Pancreas (tissue), 10 donors: Measurements from ENCODE around the gene ZNF281. TPM values are rescaled to one million over a fixed set of nuclear protein-coding genes. Genes with fewer than 3 reads are reported as not detected.

Source experiments
- ATAC-seq, 4 donors: fragments of 200-7000 bp; cut with Tn5 transposase; one replicate each; pipeline versions ENCODE4 v1.8.0 to v1.9.1; 2020; ENCODE audit warnings: mild to moderate bottlenecking in 4 of 4, moderate library complexity in 4 of 4
- DNase-seq, 6 donors: peaks; one replicate each; pipeline ENCODE4 v3.0.0-alpha.2; 2020
- FAIRE-seq: peaks from 2 replicates; lab custom pipeline; 2012; peaks lifted over from hg19 to GRCh38; lab: Jason Lieb, UNC
- H3K27ac ChIP-seq, 4 donors: fragments of 200-600 bp; sonication (generic); 1 replicate in 3 of 4; 2 replicates in 1 of 4; pipeline versions ENCODE4 v1.5.0 to v1.8.0; 2020
- H3K27me3 ChIP-seq, 4 donors: fragments of 200-600 bp; one replicate each; pipeline ENCODE4 v1.8.0; 2021
- H3K36me3 ChIP-seq, 3 donors: fragments of 200-600 bp; sonication (generic) in 1 of 3; one replicate each; pipeline versions ENCODE4 v1.5.0 to v1.8.0; 2020 to 2021
- H3K4me1 ChIP-seq, 3 donors: fragments of 200-600 bp; one replicate each; pipeline ENCODE4 v1.8.0; 2021
- H3K4me3 ChIP-seq, 4 donors: fragments of 200-600 bp; sonication (generic) in 2 of 4; one replicate each; pipeline versions ENCODE4 v1.5.0 to v1.8.0; 2020 to 2021
- H3K9me3 ChIP-seq, 4 donors: fragments of 200-600 bp; one replicate each; pipeline ENCODE4 v1.8.0; 2021
- WGBS, 2 donors: extraction: QIAGEN DNeasy Blood & Tissue Kit; methylation state at CpG; one replicate each; pipeline ENCODE4 v1.1.7; 2013; 5-methylcytosine and 5-hydroxymethylcytosine counted together
- intact Hi-C, 3 donors: fragments of 100-400 bp; cut with DNase I; formaldehyde crosslinking; loops; one replicate each; pipeline versions ENCODE4 v1.11.1 to v1.14.2; 2022
- polyA plus RNA-seq, 2 donors: library from polyadenylated mRNA; stranded (reverse); fragments of 200-250 nt; gene quantifications; one replicate each; pipeline ENCODE4 v1.2.3, GENCODE V29; 2013
- total RNA-seq, 6 donors: library from RNA; stranded (reverse); fragmentation: NEBNext Ultra II Directional in 4 of 6; extraction: Animal tissue kit (Norgen Biotek cat#: 25700) in 4 of 6; gene quantifications; one replicate each; pipeline versions ENCODE4 v1.2.1 to v1.2.4, GENCODE V29; 2021 to 2023
- TF ChIP-seq, protein P1 (sequence below), 4 donors: fragments of 200-600 bp; sonication (generic) in 3 of 4; IDR thresholded peaks; one replicate each; pipeline versions ENCODE4 v1.5.0 to v1.8.0; 2021; ENCODE audit warnings: antibody characterized with exemption in 4 of 4
- donor health status: healthy with polysubstance abuse.
- donor health status: DM: no; HTN: no; CAD: no; lungs with moderate emphysema.
- donor health status: DM: no; HTN: no; CAD: no.
- donor health status: control.
- donor health status: control.
- donor health status: Bipolar disorder and iron deficiency.
- donor health status: DM: yes; HTN: yes; CAD: no.
- donor health status: DM: no; HTN: no; CAD: no.
- donor health status: DM: no; HTN: no; CAD: no.
- donor health status: DM: yes; HTN: yes; CAD: no.

Gene ZNF281
- total and polyA plus RNA-seq, 8 donors: 2.2 to 10.0 (median 4.0) TPM

DNA sequence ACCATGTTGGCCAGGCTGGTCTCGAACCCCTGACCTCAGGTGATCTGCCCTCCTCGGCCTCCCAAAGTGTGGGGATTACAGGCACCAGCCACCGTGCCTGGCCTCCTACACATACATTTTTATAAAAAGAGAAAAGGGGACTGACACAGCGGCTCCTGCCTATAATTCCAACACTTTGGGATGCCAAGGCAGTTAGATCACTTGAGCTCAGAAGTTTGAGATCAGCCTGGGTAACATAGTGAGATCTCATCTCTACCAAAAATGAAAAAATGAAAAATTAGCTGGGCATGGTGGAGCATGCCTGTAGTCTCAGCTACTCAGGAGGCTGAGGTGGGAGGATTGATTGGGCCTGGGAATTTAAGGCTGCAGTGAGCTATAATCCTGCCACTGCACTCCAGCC, 23.4 kb downstream of the ZNF281 start:
- ATAC-seq (no peak), FAIRE-seq (no peak), DNase-seq (no peak)
- H3K27ac ChIP-seq: no peak overlapping the region
- no peaks in the 10 kb centered on the region for H3K27me3 ChIP-seq
- WGBS, 2 donors: 90 to 93% methylated on average over 4 of the region's 4 CpGs
- H3K4me3 ChIP-seq: no peak overlapping the region
- H3K36me3 ChIP-seq: no peaks in the 10 kb centered on the region
- no peaks in the 10 kb centered on the region for H3K9me3 ChIP-seq
- TF ChIP-seq, protein P1, sequence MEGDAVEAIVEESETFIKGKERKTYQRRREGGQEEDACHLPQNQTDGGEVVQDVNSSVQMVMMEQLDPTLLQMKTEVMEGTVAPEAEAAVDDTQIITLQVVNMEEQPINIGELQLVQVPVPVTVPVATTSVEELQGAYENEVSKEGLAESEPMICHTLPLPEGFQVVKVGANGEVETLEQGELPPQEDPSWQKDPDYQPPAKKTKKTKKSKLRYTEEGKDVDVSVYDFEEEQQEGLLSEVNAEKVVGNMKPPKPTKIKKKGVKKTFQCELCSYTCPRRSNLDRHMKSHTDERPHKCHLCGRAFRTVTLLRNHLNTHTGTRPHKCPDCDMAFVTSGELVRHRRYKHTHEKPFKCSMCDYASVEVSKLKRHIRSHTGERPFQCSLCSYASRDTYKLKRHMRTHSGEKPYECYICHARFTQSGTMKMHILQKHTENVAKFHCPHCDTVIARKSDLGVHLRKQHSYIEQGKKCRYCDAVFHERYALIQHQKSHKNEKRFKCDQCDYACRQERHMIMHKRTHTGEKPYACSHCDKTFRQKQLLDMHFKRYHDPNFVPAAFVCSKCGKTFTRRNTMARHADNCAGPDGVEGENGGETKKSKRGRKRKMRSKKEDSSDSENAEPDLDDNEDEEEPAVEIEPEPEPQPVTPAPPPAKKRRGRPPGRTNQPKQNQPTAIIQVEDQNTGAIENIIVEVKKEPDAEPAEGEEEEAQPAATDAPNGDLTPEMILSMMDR (IDR thresholded peaks at IDR 0.05): no peak
- intact Hi-C loops: no loop called here
- no peaks in the 10 kb centered on the region for H3K4me1 ChIP-seq

DNA sequence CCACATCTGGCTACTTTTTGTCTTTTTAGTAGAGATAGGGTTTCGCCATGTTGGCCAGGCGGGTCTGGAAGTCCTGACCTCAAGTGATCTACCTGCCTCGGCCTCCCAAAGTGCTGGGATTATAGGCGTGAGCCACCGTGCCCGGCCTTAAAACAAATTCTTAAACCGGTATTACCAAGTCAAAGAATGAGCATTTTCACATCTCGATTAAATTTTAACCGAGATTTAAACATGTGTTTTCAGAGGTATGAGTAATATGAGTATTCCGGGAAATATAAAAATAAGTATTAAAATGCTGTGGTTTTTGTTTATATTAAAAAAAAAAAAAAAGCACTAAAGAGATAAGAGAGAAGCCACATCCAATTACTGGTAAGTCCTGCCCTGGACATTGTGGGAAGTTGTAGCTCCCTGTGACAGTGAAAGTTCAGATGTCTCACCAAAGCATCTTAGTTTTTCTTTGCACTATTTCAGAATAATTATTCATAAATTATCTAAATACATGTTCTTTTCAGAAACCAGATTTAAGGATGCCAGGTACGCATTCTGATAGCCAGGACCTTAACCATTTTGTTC, 24.9 kb downstream of the ZNF281 start:
- ATAC-seq (no peak), FAIRE-seq (no peak), DNase-seq (no peak)
- TF ChIP-seq, protein P1 (IDR thresholded peaks at IDR 0.05): no peak
- H3K27me3 ChIP-seq: no peaks in the 10 kb centered on the region
- H3K36me3 ChIP-seq: no peaks in the 10 kb centered on the region
- H3K4me3 ChIP-seq: no peak overlapping the region
- intact Hi-C loops: no loop called here
- WGBS, 2 donors: 91% methylated on average over 11 of the region's 11 CpGs
- no peaks in the 10 kb centered on the region for H3K4me1 ChIP-seq
- no peaks in the 10 kb centered on the region for H3K9me3 ChIP-seq
- no peak overlapping the region for H3K27ac ChIP-seq

DNA sequence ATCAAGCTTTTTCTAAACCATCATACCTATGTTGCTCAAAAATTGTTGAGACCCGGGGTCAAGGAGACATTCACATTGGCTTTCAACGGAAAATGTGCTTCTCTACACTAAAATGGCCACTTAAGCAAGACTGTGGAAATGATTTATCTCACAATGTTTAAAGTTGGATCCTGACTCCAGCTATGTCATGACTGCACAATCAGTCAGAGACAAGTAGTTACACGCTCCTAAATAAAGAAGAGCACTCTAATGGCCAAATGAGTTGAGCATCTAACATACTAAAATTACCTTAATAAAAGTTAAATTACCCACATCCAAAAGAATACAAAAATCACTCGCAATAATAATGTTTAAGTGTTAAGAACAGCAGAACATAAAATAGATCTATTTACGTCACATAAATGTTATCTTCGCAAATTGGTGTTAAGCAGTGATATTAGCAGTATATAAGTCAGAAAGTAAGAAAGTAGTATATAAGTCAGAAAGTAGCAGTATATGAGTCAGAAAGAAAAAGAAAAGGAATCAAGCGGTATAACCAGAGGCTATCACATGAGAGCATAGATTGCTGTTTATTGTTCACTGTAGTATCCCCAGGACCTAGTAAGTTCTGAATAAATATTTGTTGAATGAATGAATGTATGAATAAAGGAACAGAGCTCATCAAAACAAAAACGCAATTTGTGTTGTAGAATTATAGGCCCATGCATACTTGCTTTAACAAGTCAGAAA, 28.4 kb downstream of the ZNF281 start:
- FAIRE-seq: no peak

DNA sequence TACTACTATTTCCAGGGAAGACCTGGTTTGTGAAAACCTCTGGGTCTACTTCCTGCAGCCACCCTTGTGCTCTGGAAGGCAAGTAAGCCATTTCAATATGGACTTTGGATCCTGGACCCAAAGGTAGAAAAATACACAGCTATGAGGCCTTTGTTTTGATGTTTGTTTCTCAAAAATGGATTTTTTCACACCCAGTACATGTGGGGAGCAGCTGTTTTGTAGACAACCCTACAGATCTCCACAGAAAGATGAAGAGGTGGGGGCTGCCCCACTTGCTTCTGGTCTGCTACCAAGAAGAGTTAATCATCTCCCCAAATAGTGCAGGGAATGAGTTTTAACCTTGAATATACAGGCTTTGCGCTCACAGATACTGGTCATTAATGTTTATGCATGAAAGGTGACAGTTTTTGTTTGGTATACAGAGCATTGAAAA, 29.2 kb downstream of the ZNF281 start:
- Histone ChIP-seq H3K4me1 (no peaks in the 10 kb centered on the region), H3K27ac (no peak overlapping the region), H3K4me3 (no peak overlapping the region), H3K27me3 (no peaks in the 10 kb centered on the region), H3K36me3 (no peaks in the 10 kb centered on the region), H3K9me3 (no peaks in the 10 kb centered on the region)
- WGBS, 2 donors: 57 to 78% methylated on average over 1 of the region's 1 CpG
- DNase-seq (no peak), FAIRE-seq (no peak), ATAC-seq (peak in 1 of 4 donors; percentile 11)
- TF ChIP-seq, protein P1 (IDR thresholded peaks at IDR 0.05): no peak
- intact Hi-C loops: no loop called here

More for the DNA sequence above, 28.4 kb downstream of the ZNF281 start:
- Histone ChIP-seq H3K27ac (no peak overlapping the region), H3K9me3 (no peaks in the 10 kb centered on the region), H3K4me1 (no peaks in the 10 kb centered on the region), H3K4me3 (no peak overlapping the region), H3K27me3 (no peaks in the 10 kb centered on the region), H3K36me3 (no peaks in the 10 kb centered on the region)
- intact Hi-C loops: no loop called here
- WGBS, 2 donors: 95 to 98% methylated on average over 8 of the region's 8 CpGs
- ATAC-seq: no peak
- TF ChIP-seq, protein P1 (IDR thresholded peaks at IDR 0.05): no peak
- no peak for DNase-seq
